Activated T-cell treated with anti-CD3 and anti-CD28 coated beads, Interleukin-2, amount 50 U/mL, for 24 hours (primary cell): ENCODE results near the gene TIGD6.
A peak's percentile ranks its signal among the peaks of the same experiment; 100 is the strongest.

Source experiments
- DNase-seq: peaks from one replicate; pipeline ENCODE4 v3.0.0-alpha.2; 2020
- H3K27ac Mint-ChIP-seq: 2 replicates; pipeline ENCODE4 v1.8.0; 2020; ENCODE audit warnings: mild to moderate bottlenecking, mixed read lengths
- H3K27me3 Mint-ChIP-seq: 2 replicates; pipeline ENCODE4 v1.8.0; 2020; ENCODE audit warnings: mixed read lengths
- H3K36me3 Mint-ChIP-seq: 2 replicates; pipeline ENCODE4 v1.8.0; 2020; ENCODE audit warnings: low read depth, mixed read lengths
- H3K4me1 Mint-ChIP-seq: 2 replicates; pipeline ENCODE4 v1.8.0; 2020; ENCODE audit warnings: low read depth, mixed read lengths
- H3K4me3 Mint-ChIP-seq: 2 replicates; pipeline ENCODE4 v1.8.0; 2020; ENCODE audit warnings: mild to moderate bottlenecking, moderate library complexity, mixed read lengths
- H3K9me3 Mint-ChIP-seq: 2 replicates; pipeline ENCODE4 v1.8.0; 2020; ENCODE audit warnings: mixed read lengths

Gene TIGD6

GRCh38 chr5:150024346-150024984, 24.0 kb upstream of the TIGD6 start:
- H3K27me3 Mint-ChIP-seq, result no peaks in the 10 kb centered on the region
- peaks cover 22% of the 10 kb centered on the region for H3K4me1 Mint-ChIP-seq
- H3K27ac Mint-ChIP-seq, result no peak overlapping the region
- peaks cover 97% of the 10 kb centered on the region for H3K36me3 Mint-ChIP-seq
- no peaks in the 10 kb centered on the region for H3K9me3 Mint-ChIP-seq
- H3K4me3 Mint-ChIP-seq, result no peak overlapping the region
- DNase-seq, result no peak

- no peaks in the 10 kb centered on the region for H3K9me3 Mint-ChIP-seq
- peaks cover 26% of the 10 kb centered on the region for H3K4me1 Mint-ChIP-seq
- H3K27me3 Mint-ChIP-seq, result no peaks in the 10 kb centered on the region
- no peak overlapping the region for H3K27ac Mint-ChIP-seq
- peaks cover 99% of the 10 kb centered on the region for H3K36me3 Mint-ChIP-seq
- no peak overlapping the region for H3K4me3 Mint-ChIP-seq
- DNase-seq, result no peak
Measured at GRCh38 chr5:150023136-150023535, 22.7 kb upstream of the TIGD6 start.

DNA sequence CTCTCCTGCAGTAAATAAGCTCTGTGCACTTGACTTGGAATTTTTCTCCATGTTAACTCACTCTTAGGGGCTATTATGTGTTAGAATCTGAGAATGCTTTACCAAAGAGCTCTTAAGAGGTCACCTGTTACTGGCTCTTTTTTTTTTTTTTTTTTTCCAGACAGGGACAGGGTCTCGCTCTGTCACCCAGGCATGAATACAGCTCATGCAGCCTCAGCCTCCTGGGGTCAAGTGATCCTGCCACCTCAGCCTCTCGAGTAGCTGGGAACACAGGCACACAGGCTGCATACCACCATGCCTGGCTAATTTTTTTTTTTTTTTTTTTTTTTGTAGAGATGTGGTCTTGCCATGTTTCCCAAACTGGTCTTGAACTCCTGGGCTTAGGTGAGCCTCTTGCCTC, 22.2 kb upstream of the TIGD6 start:
- H3K36me3 Mint-ChIP-seq, result peaks cover 99% of the 10 kb centered on the region
- no peaks in the 10 kb centered on the region for H3K9me3 Mint-ChIP-seq

GRCh38 chr5:150022158-150022531, 21.7 kb upstream of the TIGD6 start:
- DNase-seq, result no peak

More for the DNA sequence above, 22.2 kb upstream of the TIGD6 start:
- H3K27ac Mint-ChIP-seq, result no peak overlapping the region
- H3K4me1 Mint-ChIP-seq, result peaks cover 27% of the 10 kb centered on the region
- H3K27me3 Mint-ChIP-seq, result no peaks in the 10 kb centered on the region
- H3K4me3 Mint-ChIP-seq, result no peak overlapping the region
- DNase-seq, result no peak

GRCh38 chr5:150021491-150022157, 21.2 kb upstream of the TIGD6 start:
- no peaks in the 10 kb centered on the region for H3K27me3 Mint-ChIP-seq
- peak overlapping the region; percentile 73 for H3K27ac Mint-ChIP-seq
- peaks cover 100% of the 10 kb centered on the region for H3K36me3 Mint-ChIP-seq
- no peak overlapping the region for H3K4me3 Mint-ChIP-seq
- DNase-seq, result no peak
- peaks cover 32% of the 10 kb centered on the region for H3K4me1 Mint-ChIP-seq
- H3K9me3 Mint-ChIP-seq, result no peaks in the 10 kb centered on the region

More at GRCh38 chr5:150022158-150022531, 21.7 kb upstream of the TIGD6 start:
- no peaks in the 10 kb centered on the region for H3K27me3 Mint-ChIP-seq
- peaks cover 31% of the 10 kb centered on the region for H3K4me1 Mint-ChIP-seq
- peaks cover 100% of the 10 kb centered on the region for H3K36me3 Mint-ChIP-seq
- H3K4me3 Mint-ChIP-seq, result no peak overlapping the region
- H3K9me3 Mint-ChIP-seq, result no peaks in the 10 kb centered on the region
- peak overlapping the region; percentile 73 for H3K27ac Mint-ChIP-seq

- DNase-seq, result no peak
- Mint-ChIP-seq H3K4me1 (peaks cover 32% of the 10 kb centered on the region), H3K27me3 (no peaks in the 10 kb centered on the region), H3K9me3 (no peaks in the 10 kb centered on the region), H3K36me3 (peaks cover 100% of the 10 kb centered on the region), H3K4me3 (no peak overlapping the region), H3K27ac (peak overlapping the region; percentile 77)
Measured at GRCh38 chr5:150020249-150020648, 19.8 kb upstream of the TIGD6 start.

- H3K4me1 Mint-ChIP-seq, result peaks cover 47% of the 10 kb centered on the region
- peaks cover 5% of the 10 kb centered on the region for H3K9me3 Mint-ChIP-seq
- H3K36me3 Mint-ChIP-seq, result peaks cover 100% of the 10 kb centered on the region
- H3K27ac Mint-ChIP-seq, result peak overlapping the region; percentile 8
- DNase-seq, result no peak
- no peaks in the 10 kb centered on the region for H3K27me3 Mint-ChIP-seq
- H3K4me3 Mint-ChIP-seq, result no peak overlapping the region
Measured at GRCh38 chr5:150017226-150018005, 17.0 kb upstream of the TIGD6 start.

GRCh38 chr5:150016537-150016936, 16.1 kb upstream of the TIGD6 start:
- Mint-ChIP-seq H3K4me1 (peaks cover 40% of the 10 kb centered on the region), H3K9me3 (peaks cover 5% of the 10 kb centered on the region), H3K36me3 (peaks cover 100% of the 10 kb centered on the region), H3K4me3 (no peak overlapping the region), H3K27me3 (no peaks in the 10 kb centered on the region), H3K27ac (no peak overlapping the region)
- DNase-seq, result no peak

DNA sequence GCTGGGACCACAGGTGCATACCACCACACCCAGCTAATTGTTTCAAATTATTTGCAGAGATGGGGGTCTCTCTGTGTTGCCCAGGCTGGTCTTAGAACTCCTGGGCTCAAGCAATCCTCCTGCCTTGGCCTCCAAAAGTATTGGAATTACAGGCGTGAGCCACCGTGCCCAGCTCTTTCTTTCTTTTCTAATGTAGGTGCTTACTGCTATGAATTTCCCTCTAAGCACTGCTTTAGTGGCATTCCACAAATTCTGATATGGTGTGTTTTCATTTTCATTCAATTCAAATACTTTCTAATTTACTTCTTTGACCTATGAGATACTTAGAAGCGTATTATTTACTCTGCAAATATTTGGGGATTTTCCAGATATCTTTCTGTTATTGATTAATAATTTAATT, 15.0 kb upstream of the TIGD6 start:
- no peak for DNase-seq
- peaks cover 34% of the 10 kb centered on the region for H3K4me1 Mint-ChIP-seq
- H3K4me3 Mint-ChIP-seq, result no peak overlapping the region
- H3K36me3 Mint-ChIP-seq, result peaks cover 100% of the 10 kb centered on the region
- H3K9me3 Mint-ChIP-seq, result peaks cover 5% of the 10 kb centered on the region
- H3K27ac Mint-ChIP-seq, result no peak overlapping the region
- H3K27me3 Mint-ChIP-seq, result no peaks in the 10 kb centered on the region

GRCh38 chr5:150014456-150014855, 14.0 kb upstream of the TIGD6 start:
- H3K36me3 Mint-ChIP-seq, result peaks cover 100% of the 10 kb centered on the region
- H3K9me3 Mint-ChIP-seq, result peaks cover 5% of the 10 kb centered on the region
- H3K27me3 Mint-ChIP-seq, result no peaks in the 10 kb centered on the region
- DNase-seq, result no peak
- no peak overlapping the region for H3K4me3 Mint-ChIP-seq
- H3K27ac Mint-ChIP-seq, result peak overlapping the region; percentile 22
- H3K4me1 Mint-ChIP-seq, result peaks cover 30% of the 10 kb centered on the region

DNA sequence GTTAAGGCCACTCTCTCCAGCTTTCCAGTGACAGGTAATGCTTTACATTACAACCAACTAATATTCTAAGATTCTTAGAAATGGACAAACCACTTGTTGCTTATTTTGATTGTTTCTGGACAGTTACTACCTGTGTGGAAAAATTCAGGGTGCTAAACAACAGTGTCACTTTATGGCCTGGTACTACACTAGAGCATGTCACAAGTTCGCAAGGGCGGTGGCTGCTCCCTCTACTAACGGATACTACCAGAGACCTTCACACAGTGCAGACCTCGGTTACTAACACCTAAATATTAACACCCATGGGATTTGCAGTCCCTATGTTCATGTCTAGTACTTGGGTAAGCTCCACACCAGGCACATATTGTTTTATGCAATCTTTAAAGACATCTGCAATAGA, 13.5 kb upstream of the TIGD6 start:
- H3K4me3 Mint-ChIP-seq, result no peak overlapping the region
- H3K9me3 Mint-ChIP-seq, result peaks cover 5% of the 10 kb centered on the region
- H3K27me3 Mint-ChIP-seq, result no peaks in the 10 kb centered on the region
- DNase-seq, result no peak
- H3K36me3 Mint-ChIP-seq, result peaks cover 100% of the 10 kb centered on the region
- H3K27ac Mint-ChIP-seq, result no peak overlapping the region
- peaks cover 30% of the 10 kb centered on the region for H3K4me1 Mint-ChIP-seq

- peaks cover 5% of the 10 kb centered on the region for H3K9me3 Mint-ChIP-seq
- no peaks in the 10 kb centered on the region for H3K27me3 Mint-ChIP-seq
- H3K36me3 Mint-ChIP-seq, result peaks cover 99% of the 10 kb centered on the region
- H3K4me3 Mint-ChIP-seq, result no peak overlapping the region
- H3K4me1 Mint-ChIP-seq, result peaks cover 43% of the 10 kb centered on the region
- peak overlapping the region; percentile 76 for H3K27ac Mint-ChIP-seq
- DNase-seq, result no peak
Measured at GRCh38 chr5:150009671-150010387, 9.4 kb upstream of the TIGD6 start.

GRCh38 chr5:150007050-150007449, 6.6 kb upstream of the TIGD6 start:
- no peak overlapping the region for H3K27ac Mint-ChIP-seq
- H3K9me3 Mint-ChIP-seq, result no peaks in the 10 kb centered on the region
- H3K4me1 Mint-ChIP-seq, result peaks cover 48% of the 10 kb centered on the region
- H3K36me3 Mint-ChIP-seq, result peaks cover 94% of the 10 kb centered on the region
- no peaks in the 10 kb centered on the region for H3K27me3 Mint-ChIP-seq
- no peak overlapping the region for H3K4me3 Mint-ChIP-seq
- no peak for DNase-seq

DNA sequence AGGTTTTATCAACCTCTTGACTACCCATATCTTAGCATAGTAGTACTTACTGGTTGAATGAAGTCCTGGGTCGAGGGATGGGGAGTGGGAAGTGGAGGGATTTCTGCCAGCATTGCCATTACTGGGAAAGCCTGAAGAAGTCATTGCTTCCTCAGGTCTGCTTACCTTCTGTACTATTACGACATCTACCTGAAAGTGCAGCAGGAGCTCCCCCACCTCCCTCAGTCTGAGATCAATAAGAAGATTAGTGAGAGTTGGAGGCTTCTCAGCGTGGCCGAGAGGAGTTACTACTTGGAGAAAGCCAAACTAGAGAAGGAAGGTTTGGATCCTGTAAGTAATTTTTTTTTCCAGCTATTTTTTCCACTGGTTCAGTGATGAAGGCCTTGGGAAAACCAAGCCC, 5.9 kb upstream of the TIGD6 start:
- DNase-seq, result no peak
- Mint-ChIP-seq H3K27me3 (no peaks in the 10 kb centered on the region), H3K27ac (peak overlapping the region; percentile 52), H3K4me1 (peaks cover 53% of the 10 kb centered on the region), H3K4me3 (no peak overlapping the region), H3K9me3 (no peaks in the 10 kb centered on the region), H3K36me3 (peaks cover 94% of the 10 kb centered on the region)
